HG03469 (cell line): ENCODE data around the gene PTPRD.

Experiments used
- ATAC-seq: cut with Tn5 transposase; IDR thresholded peaks from one replicate; pipeline ENCODE4 v1.9.1; 2021; ENCODE audit warnings: mild to moderate bottlenecking, moderate library complexity, moderate number of reproducible peaks; ENCODE audit not compliant: unreplicated experiment

PTPRD gene

DNA sequence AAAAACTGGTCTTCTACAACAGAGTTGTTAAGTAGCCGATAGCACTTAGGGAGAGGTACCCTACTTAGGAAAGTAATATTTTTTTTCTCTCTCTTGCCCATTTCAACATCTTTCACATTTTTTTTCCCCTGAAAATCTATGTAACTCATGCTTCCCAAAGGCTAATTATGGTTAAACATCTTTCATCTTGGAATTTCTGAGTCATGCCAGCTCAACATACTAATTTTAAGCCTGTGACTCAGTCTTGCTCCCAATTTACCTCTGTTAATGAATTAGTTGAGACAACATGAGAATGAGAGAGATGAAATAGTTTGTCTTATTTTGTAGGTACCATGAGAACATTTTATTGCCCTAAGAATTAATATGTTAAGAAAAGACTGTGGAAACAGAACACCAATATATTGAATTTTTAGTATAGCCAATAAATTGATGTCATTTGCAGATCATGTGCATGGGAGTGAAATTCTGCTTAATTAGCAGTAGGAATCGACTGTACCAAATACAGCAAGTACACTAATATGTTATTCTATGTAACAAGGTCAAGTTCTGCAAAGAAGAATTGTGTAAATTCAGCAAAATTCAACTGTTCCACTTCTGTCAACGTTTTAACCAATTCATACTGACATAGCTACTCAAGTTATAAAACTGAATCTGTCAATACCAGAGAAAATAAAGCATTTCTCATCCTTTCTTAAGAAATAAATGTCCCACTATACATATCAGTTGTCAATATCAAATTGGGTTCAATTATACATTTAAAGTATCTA lies 550.0 kb downstream of the PTPRD start:
- no peak for ATAC-seq

DNA sequence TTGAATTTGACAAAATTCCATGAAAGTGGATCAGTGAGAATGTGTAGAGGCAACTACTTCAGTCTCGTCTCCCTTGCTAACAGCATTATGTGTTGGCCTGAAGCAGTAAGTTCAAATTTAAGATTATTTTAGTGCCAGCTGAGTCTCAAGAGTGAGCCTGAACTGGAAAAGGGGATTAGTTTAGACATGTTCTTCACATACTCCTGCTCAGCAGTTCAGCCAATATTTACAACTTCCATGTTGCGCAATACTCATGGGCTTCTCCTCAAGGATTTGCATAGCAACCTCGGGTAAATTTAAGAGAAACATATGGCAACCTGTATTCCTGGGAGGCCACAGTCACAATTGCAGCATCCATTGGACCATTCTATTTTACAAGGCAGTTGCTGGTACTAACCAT lies 553.8 kb downstream of the PTPRD start:
- no peak for ATAC-seq

DNA sequence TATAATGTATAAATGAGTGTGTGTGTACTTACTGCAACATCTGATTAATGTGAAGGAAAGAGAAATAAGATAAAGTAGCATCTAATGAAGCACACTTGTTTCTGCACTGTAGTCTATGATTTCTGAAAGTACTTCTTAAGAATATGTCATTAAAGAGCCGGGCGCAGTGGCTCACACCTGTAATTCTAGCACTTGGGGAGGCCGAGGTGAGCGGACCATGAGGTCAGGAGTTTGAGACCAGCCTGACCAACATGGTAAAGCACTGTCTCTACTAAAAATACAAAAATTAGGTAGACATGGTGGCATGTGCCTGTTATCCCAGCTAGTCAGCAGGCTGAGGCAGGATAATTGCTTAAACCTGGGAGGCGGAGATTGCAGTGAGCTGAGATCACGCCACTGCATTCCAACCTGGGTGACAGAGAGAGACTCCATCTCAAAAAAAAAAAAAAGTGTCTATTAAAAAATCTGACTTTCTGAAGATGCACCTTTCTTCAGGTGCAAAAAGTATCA lies 556.9 kb downstream of the PTPRD start:
- no peak for ATAC-seq

DNA sequence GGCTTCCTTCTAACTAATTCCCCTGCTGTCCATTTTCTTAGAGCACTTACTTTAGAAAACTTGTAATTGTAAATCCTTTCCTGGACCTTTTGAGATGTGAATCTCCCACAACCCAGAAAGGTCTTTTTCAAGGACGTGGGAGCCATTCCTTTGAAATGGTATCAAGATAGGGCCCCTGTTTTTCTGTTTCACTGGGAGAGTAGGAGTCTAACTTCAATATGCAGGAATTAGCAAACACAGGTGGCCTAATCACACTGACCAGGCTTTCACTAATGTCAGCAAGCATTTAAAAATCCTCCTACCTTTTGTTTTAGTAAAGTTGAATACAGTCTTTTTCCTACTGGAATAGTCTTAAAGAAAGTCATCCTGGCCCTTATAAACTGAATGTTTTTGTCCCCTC lies 558.3 kb downstream of the PTPRD start:
- ATAC-seq = no peak

DNA sequence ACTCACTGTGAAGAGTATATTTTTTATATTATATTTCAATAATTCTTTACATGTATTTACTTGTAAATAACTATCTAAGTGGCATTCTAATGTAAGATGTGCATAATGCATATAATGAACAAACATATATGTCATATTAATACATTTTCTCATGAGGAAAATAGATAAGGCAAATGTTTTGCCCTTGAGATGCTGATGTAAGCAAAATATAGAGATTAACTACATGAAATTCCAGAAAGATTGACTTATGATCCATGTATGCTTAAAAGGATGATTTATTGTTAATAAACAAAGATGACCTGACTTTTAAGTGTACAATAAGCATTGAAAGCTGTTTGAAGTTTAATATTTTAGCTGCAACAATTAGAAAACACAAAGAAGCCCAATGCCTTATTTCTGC lies 559.9 kb downstream of the PTPRD start:
- ATAC-seq = no peak

DNA sequence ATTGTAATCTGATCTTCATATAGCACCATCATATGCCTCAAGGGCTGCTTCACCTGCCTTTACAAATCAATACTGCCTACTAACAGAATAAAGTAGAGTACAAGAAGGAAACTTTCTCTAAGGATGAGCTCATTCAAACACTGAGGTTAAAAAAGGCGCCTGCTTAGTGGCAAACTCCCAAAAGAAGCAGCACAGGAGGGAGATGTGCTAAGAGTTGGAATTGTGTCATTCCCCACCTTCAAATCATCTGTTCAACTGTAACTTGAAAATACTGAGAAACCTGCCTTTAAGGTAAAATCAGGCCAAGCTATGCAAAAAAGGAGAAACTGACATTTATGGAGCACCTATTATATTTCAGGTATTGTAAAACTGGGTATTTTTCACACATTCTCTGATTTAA lies 560.6 kb downstream of the PTPRD start:
- no peak for ATAC-seq

DNA sequence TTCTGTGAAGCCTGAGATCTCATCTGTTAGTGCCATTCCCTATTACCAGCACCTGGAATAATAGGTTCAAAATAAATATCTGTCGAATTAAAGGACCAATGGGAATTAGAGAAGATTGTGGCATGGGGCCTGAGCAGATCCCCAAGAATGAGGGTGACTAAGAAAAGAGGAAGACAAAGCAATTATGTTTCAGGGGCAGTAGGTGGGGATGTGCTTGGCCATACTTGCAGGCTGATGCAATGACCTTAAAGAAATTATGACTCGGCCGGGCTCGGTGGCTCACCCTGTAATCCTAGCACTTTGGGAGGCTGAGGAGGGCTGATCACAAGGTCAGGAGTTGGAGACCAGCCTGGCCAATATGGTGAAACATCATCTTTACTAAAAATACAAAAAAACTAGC lies 562.8 kb downstream of the PTPRD start:
- ATAC-seq = no peak

DNA sequence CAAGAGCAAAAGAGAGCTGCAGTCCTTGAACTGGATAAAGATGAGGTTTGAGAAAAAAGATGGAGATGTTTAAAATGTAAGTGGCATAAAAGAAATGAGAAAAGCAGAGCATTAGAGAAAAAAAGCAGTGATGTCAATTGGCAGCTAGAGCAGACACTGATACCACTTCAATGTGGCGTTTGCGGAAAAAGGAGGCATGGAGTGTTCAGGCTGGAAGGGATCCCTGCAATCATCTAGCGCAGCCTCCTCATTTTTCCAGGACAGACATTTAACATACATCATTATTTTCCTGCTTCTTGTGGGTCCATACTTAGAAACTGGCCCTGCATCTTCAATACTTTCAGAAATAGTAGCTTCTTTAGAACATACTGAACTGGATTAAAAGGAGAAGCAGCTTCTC lies 563.8 kb downstream of the PTPRD start:
- ATAC-seq = no peak

DNA sequence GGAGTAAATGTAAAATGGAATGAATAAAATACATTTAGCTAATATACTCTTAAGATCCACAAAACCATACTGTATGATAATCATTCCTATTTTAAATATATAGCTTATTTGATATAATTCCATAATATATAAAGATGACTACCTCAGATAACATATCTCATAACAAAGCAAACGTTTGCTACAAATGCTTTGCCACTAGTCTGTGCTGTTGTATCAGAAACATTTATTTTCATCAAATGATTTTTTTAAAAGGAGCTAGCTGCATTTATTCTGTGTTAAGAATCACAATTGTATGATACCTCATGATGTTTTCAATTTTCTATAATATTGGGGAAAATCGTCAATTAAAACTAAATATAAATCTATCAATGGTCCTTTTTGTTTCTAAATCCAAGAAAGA lies 567.2 kb downstream of the PTPRD start:
- ATAC-seq = no peak

DNA sequence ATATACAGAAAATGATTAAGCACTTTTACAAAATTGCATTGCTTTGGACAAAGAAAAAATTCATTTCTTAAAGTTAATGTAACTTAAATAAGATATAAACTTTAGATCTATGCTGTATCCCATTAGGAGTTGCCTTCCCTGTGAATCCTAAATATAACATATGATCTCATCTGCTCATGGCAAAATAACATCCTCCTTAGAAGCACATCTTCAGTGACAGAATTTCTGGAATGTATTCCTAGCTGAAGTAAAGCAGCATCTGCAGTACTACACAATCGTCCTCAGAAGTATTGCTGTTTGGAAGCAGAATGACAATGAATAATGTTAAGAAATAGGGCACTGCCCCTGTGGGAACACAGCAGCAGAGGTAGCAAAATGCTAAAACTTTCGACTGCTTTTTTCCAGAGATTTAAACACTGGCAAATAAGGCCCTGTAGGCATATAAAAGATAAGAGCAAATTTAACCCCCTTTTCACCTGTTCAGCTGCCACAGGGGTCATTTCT lies 571.0 kb downstream of the PTPRD start:
- ATAC-seq = no peak

DNA sequence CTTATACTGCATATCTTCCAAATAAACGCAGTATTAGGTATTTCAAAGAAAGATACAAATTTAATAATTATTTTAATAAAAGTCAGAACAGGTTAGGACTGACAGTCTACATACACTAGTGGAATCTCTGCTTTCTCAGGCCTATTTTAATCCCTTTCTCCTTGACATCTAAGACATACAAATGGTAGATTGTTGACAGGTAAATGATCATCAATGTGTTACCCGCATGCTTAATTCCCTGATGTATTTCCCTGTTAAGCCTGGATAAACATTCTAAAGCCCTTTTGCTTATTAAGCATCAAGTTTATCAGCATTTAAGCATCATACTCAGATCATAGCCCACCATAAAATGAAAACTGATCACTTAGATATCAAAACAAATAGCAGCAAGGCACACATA lies 576.7 kb downstream of the PTPRD start:
- ATAC-seq = no peak

DNA sequence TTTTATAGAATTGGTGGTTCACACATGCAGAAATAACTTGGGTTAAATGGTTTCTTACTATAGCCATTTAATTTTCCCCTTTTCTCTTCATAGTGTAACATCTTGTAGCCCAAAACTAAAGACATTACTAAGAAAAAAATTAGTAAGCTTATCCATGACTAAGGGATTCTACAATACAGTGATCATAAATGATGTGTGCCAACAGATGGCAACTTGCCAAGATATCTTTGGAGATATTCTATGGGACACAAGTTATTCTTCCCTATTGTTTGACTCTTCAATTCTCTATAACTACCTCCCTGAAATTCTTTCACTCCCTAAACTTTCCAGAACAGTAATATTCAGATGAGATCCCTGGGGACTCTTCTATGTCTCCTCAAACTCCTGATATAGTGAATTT lies 580.6 kb downstream of the PTPRD start:
- no peak for ATAC-seq

DNA sequence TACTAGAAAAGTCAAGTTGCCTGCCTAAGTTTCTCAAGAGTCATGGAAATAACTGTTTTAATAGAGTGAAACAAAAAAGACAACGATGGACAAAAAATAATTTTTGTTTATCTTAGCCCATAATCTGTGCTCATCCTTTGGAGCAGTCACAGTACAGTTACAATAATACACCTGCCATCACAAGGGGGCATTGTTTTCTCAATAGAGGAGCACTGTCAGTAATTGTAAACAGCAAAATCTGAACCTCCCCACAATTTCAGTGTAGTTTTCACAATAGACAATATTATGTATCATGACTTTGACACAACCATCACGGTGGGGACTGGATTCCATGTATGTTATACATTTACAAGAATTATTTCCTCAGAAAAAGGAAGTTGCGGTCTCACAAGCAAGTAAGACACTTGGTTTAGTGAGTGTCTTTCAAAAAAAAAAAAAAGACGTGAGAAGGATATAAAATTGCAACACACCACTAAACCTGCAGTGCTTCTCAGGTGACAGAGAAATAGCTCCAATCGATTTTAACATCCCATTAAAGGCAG lies 586.3 kb downstream of the PTPRD start:
- no peak for ATAC-seq

DNA sequence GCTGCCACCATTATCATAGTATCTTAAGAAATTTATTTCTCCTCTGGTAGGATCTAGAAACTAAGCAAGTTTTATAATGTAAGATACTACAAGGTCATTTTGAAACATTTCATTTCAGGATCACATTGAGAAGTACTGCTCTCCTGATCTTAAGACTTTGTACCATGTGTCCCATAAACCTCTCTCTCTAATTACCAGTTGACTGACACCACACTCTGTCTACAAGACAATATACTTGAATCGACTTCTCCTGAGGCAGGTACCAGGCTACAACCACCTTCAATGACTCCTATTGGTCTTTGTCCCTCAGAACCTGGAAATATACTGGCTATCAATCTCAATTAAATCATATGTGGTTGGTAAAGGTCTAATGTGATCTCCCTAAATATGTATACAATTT lies 597.0 kb downstream of the PTPRD start:
- ATAC-seq = no peak

DNA sequence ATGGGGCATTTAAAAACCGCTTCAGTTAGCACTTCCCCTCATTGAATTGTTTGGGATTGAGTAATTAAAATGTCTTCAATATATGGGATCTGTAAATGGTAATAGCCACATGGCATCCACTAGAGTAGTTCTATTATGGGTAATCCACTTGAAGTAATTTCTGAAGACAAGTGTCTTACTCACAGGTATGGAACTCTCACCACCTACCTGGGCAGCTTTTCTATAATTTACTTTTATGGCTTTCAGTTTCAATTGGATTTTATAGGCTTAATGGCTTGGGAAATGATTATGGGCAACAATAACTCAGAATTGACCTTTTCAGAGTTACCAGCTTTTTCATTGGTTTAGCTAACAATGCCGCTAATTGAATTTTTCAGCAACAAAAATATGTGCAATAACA lies 597.9 kb downstream of the PTPRD start:
- ATAC-seq = no peak

DNA sequence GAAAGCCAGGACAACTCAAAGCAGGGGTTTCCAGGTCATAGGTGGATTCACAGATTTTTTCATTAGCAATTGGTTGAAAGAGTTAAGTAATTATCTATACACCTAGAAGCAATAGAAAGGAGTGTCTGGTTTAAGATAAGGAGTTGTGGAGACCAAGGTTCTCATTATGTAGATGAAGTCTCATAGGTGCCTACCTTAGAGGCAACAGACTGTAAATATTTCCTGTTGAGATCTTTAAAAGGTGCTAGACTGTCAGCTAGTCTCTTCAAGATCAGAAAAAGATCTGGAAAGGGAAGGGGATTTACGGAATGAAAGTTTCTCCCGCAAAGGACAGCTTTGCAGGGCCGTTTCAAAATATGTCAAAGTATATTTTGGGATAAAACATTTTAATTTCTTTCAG lies 603.4 kb downstream of the PTPRD start:
- no peak for ATAC-seq

DNA sequence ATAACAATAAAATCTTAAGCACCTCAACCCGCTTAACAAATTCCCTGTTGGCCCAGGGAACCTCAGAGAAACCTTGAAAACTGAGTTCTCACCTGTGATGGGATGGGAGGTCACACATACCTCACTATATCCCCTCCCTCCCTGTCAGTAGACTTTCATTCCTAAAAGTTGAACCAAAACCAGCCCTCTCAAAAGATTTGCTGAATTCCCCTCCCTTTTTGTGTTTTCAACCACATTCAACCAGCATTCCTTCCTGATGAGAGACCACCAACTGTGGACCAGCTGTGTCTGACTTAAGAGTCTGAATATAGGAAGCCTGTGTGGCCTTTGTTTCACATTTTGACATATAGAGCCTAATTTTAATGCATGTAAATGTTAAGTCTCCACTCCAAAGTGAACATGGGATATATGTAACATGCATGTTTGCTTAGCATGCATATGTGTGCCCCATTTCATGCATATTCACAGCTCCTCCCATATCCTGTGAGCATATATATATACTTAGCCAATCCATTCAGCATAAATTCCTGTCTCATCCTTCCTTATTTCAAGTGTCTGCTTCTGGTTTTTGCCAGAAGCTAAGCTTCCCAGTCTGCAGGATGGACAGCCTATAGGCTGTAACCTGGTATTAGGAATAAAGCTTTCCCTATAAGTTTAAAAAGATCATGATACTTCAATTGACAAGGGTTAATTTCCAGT lies 604.6 kb downstream of the PTPRD start:
- no peak for ATAC-seq

DNA sequence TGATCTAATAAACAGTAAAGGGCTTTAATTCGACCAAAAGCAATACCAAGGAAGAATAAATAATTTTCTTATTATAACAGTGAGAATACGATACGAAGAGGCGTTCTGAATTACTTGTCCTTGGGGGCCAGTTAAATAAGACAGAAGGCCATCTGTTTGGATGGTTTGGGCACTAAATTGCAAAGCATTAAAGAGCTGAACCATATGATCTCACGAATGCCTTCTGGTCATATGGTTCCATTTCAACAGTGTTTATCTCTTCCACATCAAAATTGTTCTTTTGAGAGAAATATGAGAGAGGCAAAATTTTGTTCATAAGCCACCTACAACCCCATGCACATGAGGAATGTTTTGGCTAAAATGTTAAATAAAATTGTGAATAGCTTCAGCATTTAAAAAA lies 605.4 kb downstream of the PTPRD start:
- no peak for ATAC-seq

DNA sequence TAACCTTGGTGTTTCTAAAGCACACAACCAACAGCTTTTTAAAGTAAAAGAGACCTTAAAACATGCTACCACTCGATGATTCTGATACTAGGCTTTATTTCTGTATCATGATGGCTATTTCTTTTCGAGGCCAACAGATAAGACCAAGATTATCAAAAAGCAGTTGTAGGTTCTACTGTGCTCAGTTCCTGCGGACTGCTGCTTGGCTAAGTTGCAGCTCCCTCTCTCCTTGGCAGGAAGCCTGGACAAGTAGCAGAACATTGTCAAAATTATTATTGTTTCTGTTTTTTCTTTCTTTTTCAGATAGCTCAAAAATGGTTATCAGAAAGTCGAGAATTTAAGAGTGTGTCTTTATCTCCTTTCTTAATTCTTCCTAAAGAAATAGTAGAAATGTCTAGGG lies 607.6 kb downstream of the PTPRD start:
- ATAC-seq = no peak

DNA sequence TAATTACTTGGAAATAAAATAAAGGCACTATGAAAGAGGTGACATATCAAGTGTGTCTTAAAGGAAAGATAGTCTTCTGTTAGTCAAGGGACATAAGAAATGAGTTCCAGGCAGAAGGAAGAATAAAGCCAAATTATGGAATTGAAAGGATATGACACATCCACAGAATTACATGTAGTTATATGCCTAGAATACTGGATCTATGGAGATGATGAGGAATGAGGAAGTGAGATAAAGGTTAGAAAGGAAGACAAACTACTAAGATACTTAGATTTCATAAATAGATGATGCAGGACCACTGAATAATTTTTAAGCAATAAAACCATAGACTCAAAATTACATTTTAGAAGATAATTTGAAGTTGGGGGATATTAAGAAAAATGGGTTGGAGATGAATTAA lies 609.8 kb downstream of the PTPRD start:
- ATAC-seq = no peak

DNA sequence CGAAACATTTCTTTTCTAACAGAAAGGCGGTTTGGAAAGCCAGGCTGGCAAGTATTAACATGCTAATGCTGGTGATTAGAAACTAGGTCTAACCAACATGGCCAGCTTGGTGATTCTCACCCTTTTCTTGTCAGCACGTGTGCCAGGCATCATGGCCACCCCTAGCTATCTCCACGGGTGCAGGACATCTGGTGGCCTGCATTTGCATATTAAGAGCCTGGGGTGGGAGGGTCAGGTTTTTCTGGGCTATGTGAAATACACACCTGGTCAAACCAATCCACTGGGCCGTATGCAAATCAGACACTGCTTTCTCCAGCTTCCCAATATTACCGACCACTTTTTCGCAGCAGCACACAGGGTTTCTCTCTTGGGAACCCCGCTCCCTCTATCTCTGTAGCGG lies 612.1 kb downstream of the PTPRD start:
- ATAC-seq = no peak
